Activated gamma-delta T cell treated with anti-CD3 and anti-CD28 coated beads, Interleukin-2, amount 50 U/mL, for 16 hours (primary cell): ENCODE results near the gene RAB6B.
A peak's percentile ranks its signal among the peaks of the same experiment; 100 is the strongest.

Experiments used
- DNase-seq: peaks from one replicate; pipeline ENCODE4 v3.0.0-alpha.2; 2020; ENCODE audit warnings: low read depth

RAB6B gene

DNA sequence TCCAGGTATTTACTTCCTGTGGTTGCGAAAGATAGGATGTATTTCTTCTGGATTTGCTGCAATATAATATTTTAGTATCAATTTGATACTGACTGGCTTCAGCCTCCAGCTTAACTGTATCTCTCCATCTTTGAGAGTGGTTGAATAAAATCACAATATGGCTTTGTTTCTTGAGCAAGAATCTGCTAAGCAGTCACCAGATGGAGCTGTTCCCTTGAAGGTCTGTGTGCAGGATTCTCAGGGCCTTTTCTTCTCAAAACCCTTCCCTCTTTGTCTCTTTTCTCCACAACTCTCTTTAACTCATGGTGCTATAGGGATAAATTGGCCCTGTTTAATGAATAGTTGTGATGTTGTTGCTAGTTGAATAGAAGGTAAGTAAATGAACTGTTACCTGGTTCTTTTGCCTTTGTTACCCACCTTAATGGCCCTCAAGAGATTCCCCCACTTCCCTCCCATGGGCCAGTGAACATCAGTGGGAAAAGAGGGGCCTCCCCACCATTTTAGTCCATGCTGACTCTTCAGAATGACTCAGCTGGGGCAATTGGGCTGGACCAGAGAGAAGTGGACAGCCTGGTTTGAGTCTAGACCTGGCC, 34.8 kb upstream of the RAB6B start:
- no peak for DNase-seq

- no peak for DNase-seq
Measured at GRCh38 chr3:133928903-133929607, 33.4 kb upstream of the RAB6B start.

DNA sequence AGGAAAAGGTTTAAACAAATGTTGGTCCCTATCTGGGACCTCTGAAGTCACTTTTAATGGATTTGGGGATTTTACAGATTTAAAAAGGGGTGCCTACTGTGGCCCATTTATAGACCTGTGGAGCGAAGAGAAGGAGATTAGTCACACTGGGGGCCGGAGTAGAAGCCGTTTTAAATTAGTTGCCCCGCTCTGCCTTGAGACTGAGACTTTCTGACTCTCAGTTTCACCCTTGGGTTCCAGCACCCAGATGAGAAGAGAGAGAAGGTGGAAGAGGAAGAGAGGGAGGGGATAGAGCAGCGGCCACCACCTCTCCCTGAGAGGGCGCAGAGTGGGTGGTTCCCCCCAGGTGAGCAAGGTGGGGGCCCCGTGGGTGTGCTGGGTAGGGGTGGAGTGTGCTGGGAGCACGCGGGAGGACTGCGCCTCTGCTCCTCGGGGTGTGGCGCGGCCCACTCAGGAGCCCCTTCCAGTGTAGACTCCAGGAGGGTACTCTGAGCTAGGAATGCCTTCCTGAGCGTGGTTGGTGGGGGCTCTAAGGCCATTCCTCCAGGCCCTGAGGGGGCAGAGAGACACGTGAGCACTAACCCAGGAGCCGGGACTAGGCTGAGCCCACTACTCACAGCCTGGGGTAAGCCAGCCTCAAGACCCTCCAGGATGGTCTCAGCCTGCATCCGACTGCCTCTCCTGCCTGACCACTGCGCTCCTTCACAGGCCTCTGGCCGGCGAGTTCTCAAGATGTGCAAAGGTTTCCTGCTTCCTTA, 32.6 kb upstream of the RAB6B start:
- DNase-seq, result no peak

DNA sequence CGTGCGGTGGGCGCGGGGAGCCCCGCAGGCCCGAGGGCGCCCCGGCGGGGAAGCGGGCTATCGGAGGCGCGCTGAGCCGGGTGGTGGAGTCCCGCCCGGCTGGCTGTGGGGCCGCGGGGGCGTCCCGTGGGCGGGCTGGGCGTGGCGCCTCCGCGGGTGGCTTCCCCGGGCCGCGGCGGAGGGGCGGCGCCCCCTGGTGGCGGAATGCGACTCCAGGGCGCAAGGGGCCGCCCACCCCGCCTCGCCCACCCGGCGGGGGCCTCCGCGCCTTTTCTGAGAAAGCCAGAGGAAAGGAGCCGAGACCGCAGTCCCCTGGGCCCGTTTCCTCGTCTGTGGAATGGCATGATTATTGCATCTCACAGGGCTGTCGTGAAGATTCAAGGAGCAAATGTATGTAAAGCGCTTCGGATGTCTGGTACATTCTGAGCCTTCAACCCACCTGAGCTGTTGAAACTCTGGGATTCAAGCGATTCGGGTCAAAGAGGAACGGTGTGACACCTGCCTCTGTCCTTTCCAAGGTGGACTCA, 31.9 kb upstream of the RAB6B start:
- DNase-seq, result peak; percentile 65

GRCh38 chr3:133926736-133927539, 31.3 kb upstream of the RAB6B start:
- DNase-seq, result no peak

DNA sequence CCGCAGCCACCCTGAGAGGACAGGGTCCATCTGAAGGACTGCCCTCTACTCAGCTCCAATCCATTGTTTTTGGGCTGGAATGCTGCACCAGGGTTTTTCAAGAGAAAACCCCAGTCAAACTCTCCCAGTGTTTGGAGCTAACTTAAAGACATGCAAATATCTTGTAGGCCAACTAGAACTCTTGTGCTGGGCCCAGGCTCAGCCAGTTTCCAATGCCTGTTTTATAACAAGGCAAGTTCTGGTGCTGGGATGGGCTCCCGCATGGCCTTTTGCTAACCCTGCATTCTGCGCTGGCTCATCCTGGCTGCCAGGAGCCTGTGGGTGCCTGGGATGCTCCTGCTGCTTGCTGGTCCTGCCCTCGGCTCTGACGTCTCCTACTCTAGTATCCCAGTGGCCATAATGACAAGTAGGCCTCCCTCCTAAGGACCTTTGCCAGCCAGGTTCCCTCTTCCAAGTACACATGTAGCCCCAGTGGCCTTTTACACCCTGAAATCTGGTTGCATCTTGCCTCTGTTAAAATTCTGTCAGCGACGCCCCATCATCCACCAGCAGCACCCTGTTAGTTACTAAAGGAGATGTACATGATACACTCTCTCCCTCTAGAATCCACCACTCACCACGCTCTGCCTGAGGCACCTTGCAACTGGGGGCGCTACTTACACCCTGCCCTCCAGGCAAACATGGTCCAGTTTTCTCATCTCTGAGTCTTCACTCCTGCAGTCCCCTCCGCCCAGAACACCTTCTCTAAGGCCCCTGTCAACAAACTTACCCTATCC, 30.5 kb upstream of the RAB6B start:
- DNase-seq, result no peak

- DNase-seq, result no peak
Measured at GRCh38 chr3:133924041-133924440, 28.4 kb upstream of the RAB6B start.

DNA sequence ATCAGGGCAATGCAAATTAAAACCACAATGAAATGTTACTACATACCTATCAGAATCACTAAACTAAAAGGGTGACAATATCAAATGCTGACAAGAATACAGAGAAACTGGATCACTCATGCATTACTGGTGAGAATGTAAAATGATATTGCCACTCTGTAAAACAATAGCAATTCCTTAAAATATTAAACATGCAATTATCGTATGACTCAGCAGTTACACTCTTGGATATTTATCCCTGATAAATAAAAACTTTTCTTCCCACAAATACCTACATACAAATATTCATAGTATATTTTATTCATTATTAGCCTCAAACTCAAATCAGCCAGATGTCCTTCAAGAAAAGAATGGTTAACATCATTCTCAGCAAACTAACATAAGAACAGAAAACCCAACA, 25.9 kb upstream of the RAB6B start:
- DNase-seq, result no peak

DNA sequence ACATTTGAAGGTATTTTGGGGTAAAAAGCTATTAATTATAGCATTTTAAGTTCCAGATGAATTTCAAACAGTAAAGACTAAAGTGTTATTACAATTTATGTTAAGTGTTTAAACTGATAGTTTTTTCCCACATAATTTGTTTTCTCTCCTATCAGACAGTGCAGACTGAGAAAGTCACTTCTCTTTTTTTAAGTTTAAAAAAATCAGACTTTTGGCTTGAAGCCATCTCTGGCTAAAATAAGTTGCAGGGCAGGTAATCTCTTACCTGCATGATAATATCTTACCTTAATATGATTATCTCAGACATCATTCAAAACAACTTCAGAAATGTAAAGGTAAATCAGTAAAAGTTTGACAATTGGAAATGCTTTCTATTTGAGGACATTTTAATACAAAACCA, 21.5 kb upstream of the RAB6B start:
- no peak for DNase-seq

- DNase-seq, result no peak
Measured at GRCh38 chr3:133915685-133916658, 20.3 kb upstream of the RAB6B start.

DNA sequence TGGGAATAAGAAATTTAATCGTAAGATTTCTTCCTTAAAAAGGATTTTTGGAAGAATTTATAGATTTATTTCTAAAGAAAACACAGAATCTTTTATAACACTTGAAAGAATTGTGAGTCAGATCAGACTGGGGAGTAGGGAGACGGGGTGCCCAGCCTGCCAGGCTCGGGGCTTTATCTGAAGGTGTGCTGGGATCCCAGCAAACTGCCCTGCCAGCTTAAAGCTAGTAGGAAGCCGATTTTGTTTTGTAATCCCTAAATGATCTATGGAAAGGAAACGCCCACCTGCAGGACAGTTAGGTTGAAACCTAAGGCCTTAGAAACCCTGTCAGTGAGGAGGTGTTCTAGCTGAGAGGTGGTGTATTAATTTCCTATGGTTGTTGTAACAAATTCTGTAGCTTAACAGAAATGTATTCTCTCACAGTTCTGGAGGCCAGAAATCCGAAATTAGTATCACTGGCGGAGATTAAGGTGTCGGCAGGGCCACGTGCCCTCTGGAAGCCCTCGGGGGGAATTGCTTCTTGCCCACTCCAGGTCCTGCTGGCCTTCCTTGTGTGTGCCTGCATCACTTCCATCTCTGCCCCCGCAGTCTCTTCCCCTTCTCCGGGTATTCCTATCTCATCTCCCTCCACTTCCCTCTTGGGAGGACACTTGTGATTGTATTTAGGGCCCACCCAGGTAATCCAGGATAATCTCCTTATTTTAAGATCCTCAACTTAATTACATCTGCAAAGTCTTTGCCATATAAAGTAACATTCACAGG, 19.3 kb upstream of the RAB6B start:
- no peak for DNase-seq

DNA sequence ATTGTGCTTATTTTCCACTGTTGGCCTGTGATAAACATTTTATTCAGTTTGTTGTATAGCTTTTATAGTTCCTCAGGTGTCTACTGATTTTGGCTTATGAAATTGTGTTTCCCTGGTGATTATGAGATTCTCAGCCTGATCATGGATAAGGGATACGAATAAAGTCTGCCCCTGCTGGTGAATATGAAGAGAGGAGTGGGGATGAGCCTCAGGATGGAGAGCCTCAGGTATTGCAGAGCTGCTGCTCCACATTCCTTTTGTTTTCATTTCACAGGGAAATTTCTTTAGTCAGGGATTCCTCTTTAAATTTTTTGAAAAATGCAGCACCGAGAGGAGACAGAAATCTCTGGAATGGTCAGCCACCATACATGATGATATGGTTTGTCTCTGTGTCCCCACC, 14.7 kb upstream of the RAB6B start:
- DNase-seq, result no peak

GRCh38 chr3:133905376-133905775, 9.7 kb upstream of the RAB6B start:
- no peak for DNase-seq

GRCh38 chr3:133901847-133902246, 6.2 kb upstream of the RAB6B start:
- no peak for DNase-seq

- no peak for DNase-seq
Measured at GRCh38 chr3:133901083-133901482, 5.4 kb upstream of the RAB6B start.

GRCh38 chr3:133899311-133899710, 3.6 kb upstream of the RAB6B start:
- DNase-seq, result no peak

GRCh38 chr3:133897547-133897946, 1.9 kb upstream of the RAB6B start:
- no peak for DNase-seq

DNA sequence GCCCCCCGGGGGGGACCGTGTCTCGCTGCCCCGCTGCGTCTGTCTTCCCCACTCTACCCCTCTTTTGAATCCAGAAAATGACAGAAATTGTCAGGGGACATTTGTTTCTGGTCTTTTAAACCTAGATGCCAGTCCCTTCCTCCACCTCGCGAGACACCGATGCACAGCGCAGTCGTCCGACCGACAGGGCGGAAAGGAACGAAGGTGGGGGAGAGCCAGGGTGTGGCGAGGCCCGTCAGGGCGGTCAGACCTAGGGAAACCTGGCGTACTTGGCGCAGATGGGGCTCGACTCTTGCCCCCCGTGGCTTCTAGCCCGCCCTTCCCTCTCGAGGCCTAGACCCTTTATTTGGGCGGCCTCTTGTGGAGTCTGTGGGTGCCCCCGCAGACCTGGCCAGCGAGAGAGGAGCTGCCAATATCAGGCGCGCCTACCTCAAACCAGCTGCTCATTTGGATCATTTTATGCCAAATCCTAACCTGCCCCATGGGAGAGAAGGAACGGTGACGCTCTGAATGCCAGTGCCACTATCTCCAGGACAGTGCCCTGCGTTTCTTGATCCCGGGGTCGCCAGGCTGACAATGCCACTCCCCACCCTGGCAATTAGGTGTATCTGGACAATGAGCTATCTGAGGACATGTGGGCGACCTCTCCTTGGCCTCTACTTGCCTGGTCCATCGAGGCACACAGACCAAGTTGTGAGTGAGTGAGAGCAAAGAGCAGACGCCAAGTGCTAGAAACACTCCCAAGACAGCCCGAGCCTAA, 500 bp upstream of the RAB6B start:
- DNase-seq, result no peak
